Type B pancreatic cell (in vitro differentiated cells): ENCODE results near the gene NLRP3. TPM values are rescaled to one million over a fixed set of nuclear protein-coding genes. Genes with fewer than 3 reads are reported as not detected.

ENCODE experiments used
- DNase-seq: peaks from one replicate; pipeline ENCODE4 v3.0.0; 2021; ENCODE audit warnings: mixed read lengths; ENCODE audit not compliant: unreplicated experiment; ENCODE audit errors: extremely low spot score
- H3K27ac Mint-ChIP-seq: 2 replicates; pipeline ENCODE4 v1.8.0; 2021; ENCODE audit warnings: mild to moderate bottlenecking, mixed read lengths
- H3K27me3 Mint-ChIP-seq: 2 replicates; pipeline ENCODE4 v1.8.0; 2021; ENCODE audit warnings: mixed read lengths
- H3K36me3 Mint-ChIP-seq: 2 replicates; pipeline ENCODE4 v1.8.0; 2021; ENCODE audit warnings: mixed read lengths
- H3K4me1 Mint-ChIP-seq: one replicate; pipeline ENCODE4 v1.8.0; 2021; ENCODE audit warnings: mixed read lengths; ENCODE audit not compliant: unreplicated experiment
- H3K4me3 Mint-ChIP-seq: 2 replicates; pipeline ENCODE4 v1.8.0; 2021; ENCODE audit warnings: mild to moderate bottlenecking, mixed read lengths
- H3K9me3 Mint-ChIP-seq: 2 replicates; pipeline ENCODE4 v1.8.0; 2021; ENCODE audit warnings: mixed read lengths
- total RNA-seq: library from RNA; stranded (reverse); gene quantifications from 2 replicates; pipeline ENCODE4 v1.2.1, GENCODE V29; 2021; ENCODE audit warnings: low replicate concordance
- TF ChIP-seq, protein P1 (sequence below): fragments of 200-600 bp; sonication (generic); conservative IDR thresholded peaks from 2 replicates; pipeline ENCODE4 v1.5.0; 2021; ENCODE audit warnings: antibody characterized with exemption, mild to moderate bottlenecking

NLRP3 gene
- total RNA-seq, 1 donor from 2014 or later: not detected

DNA sequence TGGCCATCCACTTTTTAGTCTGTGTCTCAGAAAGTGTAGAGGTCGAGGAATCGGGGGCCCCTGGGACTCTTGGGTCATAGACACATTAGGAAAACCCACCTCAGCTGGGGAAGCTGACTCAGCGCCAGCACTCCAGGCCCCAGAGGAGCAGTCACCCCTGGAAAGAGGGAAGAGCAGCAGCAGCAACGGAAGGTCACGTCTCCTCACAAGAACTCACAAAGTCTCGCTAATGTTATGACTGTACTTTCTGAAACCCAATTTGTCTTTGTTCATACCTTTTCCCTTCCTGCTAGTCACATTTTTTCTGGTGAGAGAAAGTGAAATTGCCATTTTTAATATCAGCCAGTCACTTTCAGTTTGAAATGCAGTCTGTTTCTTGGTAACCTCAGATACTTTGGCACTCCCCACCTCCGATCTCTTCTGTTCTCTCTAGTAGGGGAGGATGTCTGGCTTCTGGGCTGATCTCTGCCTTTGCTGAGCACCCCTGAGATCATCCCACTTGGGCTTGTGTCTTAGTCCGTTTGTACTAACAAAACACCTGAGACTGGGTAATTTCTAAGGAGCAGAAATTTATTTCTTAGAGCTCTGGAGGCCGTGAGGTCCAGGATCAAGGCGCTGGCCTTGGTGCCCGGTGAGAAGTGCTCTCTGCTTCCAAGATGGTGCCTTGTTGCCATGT is 6.0 kb upstream of the NLRP3 start:
- no peak for DNase-seq
- Mint-ChIP-seq H3K27ac (no peak overlapping the region), H3K4me1 (no peaks in the 10 kb centered on the region), H3K36me3 (no peaks in the 10 kb centered on the region), H3K27me3 (peaks cover 3% of the 10 kb centered on the region), H3K9me3 (no peaks in the 10 kb centered on the region), H3K4me3 (no peak overlapping the region)
- TF ChIP-seq, protein P1, sequence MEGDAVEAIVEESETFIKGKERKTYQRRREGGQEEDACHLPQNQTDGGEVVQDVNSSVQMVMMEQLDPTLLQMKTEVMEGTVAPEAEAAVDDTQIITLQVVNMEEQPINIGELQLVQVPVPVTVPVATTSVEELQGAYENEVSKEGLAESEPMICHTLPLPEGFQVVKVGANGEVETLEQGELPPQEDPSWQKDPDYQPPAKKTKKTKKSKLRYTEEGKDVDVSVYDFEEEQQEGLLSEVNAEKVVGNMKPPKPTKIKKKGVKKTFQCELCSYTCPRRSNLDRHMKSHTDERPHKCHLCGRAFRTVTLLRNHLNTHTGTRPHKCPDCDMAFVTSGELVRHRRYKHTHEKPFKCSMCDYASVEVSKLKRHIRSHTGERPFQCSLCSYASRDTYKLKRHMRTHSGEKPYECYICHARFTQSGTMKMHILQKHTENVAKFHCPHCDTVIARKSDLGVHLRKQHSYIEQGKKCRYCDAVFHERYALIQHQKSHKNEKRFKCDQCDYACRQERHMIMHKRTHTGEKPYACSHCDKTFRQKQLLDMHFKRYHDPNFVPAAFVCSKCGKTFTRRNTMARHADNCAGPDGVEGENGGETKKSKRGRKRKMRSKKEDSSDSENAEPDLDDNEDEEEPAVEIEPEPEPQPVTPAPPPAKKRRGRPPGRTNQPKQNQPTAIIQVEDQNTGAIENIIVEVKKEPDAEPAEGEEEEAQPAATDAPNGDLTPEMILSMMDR: no peak

DNA sequence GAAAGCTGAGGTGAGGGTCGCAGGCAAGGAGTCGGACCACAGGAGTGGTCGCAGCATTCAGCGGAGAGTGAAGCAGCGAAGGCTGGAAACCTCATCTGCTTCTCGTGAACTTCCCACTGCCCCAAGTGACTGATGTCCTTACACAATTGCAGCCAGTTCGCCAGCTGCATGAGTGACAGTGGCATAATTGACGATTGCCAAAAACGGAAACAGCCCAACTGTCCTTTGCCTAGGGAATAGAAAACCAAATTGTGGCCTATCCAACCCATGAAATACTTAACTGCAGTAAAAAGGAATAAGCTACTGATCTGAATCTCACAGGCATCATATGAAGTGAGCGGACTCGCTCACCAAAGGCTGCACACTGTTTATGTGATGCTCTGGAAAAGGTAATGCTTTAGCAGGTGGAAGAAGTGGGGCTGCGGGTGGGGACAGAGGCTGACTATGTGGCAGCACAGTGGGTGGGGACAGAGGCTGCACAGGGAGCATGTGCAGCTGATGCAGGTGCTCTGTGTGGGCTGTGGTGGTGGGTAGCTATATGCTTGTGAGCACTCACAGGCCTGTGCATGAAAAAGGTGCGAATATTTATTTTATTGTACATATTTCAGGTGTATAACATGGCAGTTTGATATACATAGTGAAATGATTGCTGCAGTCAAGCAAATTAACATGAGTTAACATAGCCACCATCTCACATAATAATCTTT is 4.2 kb upstream of the NLRP3 start:
- DNase-seq: no peak
- no peak overlapping the region for H3K27ac Mint-ChIP-seq
- TF ChIP-seq, protein P1: no peak
- no peaks in the 10 kb centered on the region for H3K9me3 Mint-ChIP-seq
- H3K4me1 Mint-ChIP-seq: no peaks in the 10 kb centered on the region
- H3K4me3 Mint-ChIP-seq: no peak overlapping the region
- H3K27me3 Mint-ChIP-seq: peaks cover 3% of the 10 kb centered on the region
- no peaks in the 10 kb centered on the region for H3K36me3 Mint-ChIP-seq

DNA sequence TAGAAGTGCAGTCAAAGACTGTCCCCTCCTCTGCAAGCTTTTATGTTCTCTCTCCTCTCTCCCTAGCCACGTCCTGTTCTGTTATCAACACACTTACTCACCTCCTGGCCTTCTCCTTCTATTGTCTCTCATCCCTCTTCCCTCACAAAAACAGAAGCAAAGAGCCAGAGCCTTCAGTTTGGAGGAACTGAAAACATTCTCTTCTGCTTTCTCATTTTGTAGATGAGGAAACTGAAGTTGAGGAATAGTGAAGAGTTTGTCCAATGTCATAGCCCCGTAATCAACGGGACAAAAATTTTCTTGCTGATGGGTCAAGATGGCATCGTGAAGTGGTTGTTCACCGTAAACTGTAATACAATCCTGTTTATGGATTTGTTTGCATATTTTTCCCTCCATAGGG is 1.9 kb downstream of the NLRP3 start:
- Mint-ChIP-seq H3K4me1 (no peaks in the 10 kb centered on the region), H3K4me3 (no peak overlapping the region), H3K9me3 (no peaks in the 10 kb centered on the region), H3K36me3 (no peaks in the 10 kb centered on the region), H3K27ac (no peak overlapping the region), H3K27me3 (no peaks in the 10 kb centered on the region)
- TF ChIP-seq, protein P1: no peak
- no peak for DNase-seq

DNA sequence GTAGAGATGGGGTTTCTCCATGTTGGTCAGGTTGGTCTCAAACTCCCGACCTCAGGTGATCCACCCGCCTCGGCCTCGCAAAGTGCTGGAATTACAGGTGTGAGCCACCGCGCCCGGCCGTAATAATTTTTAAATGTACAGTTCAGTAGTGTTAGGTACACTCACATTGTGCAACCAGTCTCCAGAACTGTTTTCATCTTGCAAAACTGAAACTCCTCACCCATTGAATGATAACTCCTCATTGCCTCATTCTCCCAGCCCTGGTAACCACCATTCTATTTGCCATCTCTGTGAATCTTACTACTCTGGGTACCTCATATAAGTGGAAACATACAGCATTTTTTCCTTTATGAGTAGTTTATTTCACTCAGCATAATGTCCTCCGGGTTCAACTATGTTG is 3.4 kb downstream of the NLRP3 start:
- H3K27ac Mint-ChIP-seq: no peak overlapping the region
- TF ChIP-seq, protein P1: no peak
- no peaks in the 10 kb centered on the region for H3K9me3 Mint-ChIP-seq
- DNase-seq: no peak
- no peaks in the 10 kb centered on the region for H3K27me3 Mint-ChIP-seq
- no peaks in the 10 kb centered on the region for H3K4me1 Mint-ChIP-seq
- H3K4me3 Mint-ChIP-seq: no peak overlapping the region
- H3K36me3 Mint-ChIP-seq: no peaks in the 10 kb centered on the region

DNA sequence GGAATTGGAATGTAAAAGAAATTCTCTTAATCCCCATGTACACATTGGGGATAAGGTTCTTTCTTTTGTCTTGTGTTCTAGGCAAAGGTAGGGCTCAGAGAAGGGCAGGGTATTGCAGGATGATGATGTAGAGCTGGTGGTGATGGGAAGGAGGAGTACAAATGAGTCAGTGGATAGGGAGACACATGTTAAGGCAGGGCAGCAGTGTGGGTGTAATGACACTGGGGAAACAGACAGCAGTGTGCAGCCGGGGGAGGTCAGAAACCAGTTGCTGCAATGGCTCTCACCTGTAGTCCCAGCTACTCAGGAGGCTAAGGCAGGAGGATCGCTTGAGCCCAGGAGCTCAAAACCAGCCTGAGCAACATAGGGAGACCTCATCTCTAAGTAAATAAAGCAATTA is 5.1 kb downstream of the NLRP3 start:
- H3K27me3 Mint-ChIP-seq: peaks cover 3% of the 10 kb centered on the region
- H3K4me3 Mint-ChIP-seq: no peak overlapping the region
- TF ChIP-seq, protein P1: no peak
- H3K27ac Mint-ChIP-seq: no peak overlapping the region
- no peaks in the 10 kb centered on the region for H3K9me3 Mint-ChIP-seq
- H3K4me1 Mint-ChIP-seq: no peaks in the 10 kb centered on the region
- H3K36me3 Mint-ChIP-seq: no peaks in the 10 kb centered on the region
- DNase-seq: no peak
